Neural progenitor cell (in vitro differentiated cells): ENCODE data around the gene MYO16. TPM values are rescaled to one million over a fixed set of nuclear protein-coding genes. Genes with fewer than 3 reads are reported as not detected.

ENCODE experiments used
- DNase-seq: peaks from one replicate; pipeline ENCODE4 v3.0.0-alpha.2; 2016; ENCODE audit warnings: low spot score
- H2AFZ ChIP-seq: fragments of 200-600 bp; sonication (generic); replicated peaks from 2 replicates; pipeline ENCODE4 v1.6.1; 2016; ENCODE audit warnings: antibody characterized with exemption
- H3F3A ChIP-seq: fragments of 200-600 bp; sonication (generic); 2 replicates; pipeline ENCODE4 v1.6.1; 2016; ENCODE audit warnings: antibody characterized with exemption, low read depth
- H3K27ac ChIP-seq: fragments of 200-600 bp; sonication (generic); 2 replicates; pipeline ENCODE4 v1.5.1; 2016; ENCODE audit warnings: mild to moderate bottlenecking
- H3K27me3 ChIP-seq: fragments of 200-600 bp; sonication (generic); 2 replicates; pipeline ENCODE4 v1.6.1; 2016; ENCODE audit warnings: mild to moderate bottlenecking, moderate library complexity
- H3K36me3 ChIP-seq: fragments of 200-600 bp; sonication (generic); 2 replicates; pipeline ENCODE4 v1.5.1; 2016
- H3K4me1 ChIP-seq: fragments of 200-600 bp; sonication (generic); 2 replicates; pipeline ENCODE4 v1.6.1; 2016; ENCODE audit warnings: mixed run types
- H3K4me2 ChIP-seq: fragments of 200-600 bp; sonication (generic); 2 replicates; pipeline ENCODE4 v1.6.1; 2016
- H3K4me3 ChIP-seq: fragments of 200-600 bp; sonication (generic); 2 replicates; pipeline ENCODE4 v1.5.1; 2016
- H3K79me2 ChIP-seq: fragments of 200-600 bp; sonication (generic); 2 replicates; pipeline ENCODE4 v1.6.1; 2016; ENCODE audit warnings: low read depth
- H3K9ac ChIP-seq: fragments of 200-600 bp; sonication (generic); 2 replicates; pipeline ENCODE4 v1.6.1; 2016
- H3K9me3 ChIP-seq: fragments of 200-600 bp; sonication (generic); 2 replicates; pipeline ENCODE4 v1.5.1; 2016; ENCODE audit warnings: low read depth
- H4K20me1 ChIP-seq: fragments of 200-600 bp; sonication (generic); 2 replicates; pipeline ENCODE4 v1.6.1; 2016; ENCODE audit warnings: low read depth
- H3K27ac Mint-ChIP-seq: 3 replicates; pipeline ENCODE4 v1.8.0; 2021; ENCODE audit warnings: mixed read lengths
- H3K27me3 Mint-ChIP-seq: 2 replicates; pipeline ENCODE4 v1.8.0; 2022; ENCODE audit warnings: low read depth, mild to moderate bottlenecking, inconsistent platforms, moderate library complexity, mixed read lengths; ENCODE audit not compliant: insufficient read depth
- H3K36me3 Mint-ChIP-seq: 3 replicates; pipeline ENCODE4 v1.8.0; 2021; ENCODE audit warnings: mixed read lengths
- H3K4me1 Mint-ChIP-seq: 3 replicates; pipeline ENCODE4 v1.8.0; 2021; ENCODE audit warnings: mixed read lengths
- H3K4me3 Mint-ChIP-seq: 3 replicates; pipeline ENCODE4 v1.8.0; 2021; ENCODE audit warnings: mild to moderate bottlenecking, moderate library complexity, mixed read lengths
- H3K9me3 Mint-ChIP-seq: 3 replicates; pipeline ENCODE4 v1.8.0; 2020; ENCODE audit warnings: mixed read lengths
- CTCF ChIP-seq: fragments of 200-600 bp; sonication (generic); IDR thresholded peaks from 2 replicates; pipeline ENCODE4 v1.5.1; 2017; ENCODE audit warnings: antibody characterized with exemption, mild to moderate bottlenecking
- EZH2 ChIP-seq: fragments of 200-600 bp; sonication (generic); IDR thresholded peaks from 2 replicates; pipeline ENCODE4 v1.6.1; 2017; ENCODE audit warnings: antibody characterized with exemption, mild to moderate bottlenecking, moderate library complexity
- EZH2phosphoT487 ChIP-seq: fragments of 200-600 bp; sonication (generic); IDR thresholded peaks from 2 replicates; pipeline ENCODE4 v1.6.1; 2017; ENCODE audit warnings: antibody characterized with exemption
- total RNA-seq: library from RNA; depleted of rRNA; stranded (reverse); fragments of >200 nt; gene quantifications from 2 replicates; pipeline ENCODE4 v1.2.3, GENCODE V29; 2015; ENCODE audit warnings: low replicate concordance

The MYO16 gene
- total RNA-seq, 1 donor from 2014 or later, result 0.41 TPM

DNA sequence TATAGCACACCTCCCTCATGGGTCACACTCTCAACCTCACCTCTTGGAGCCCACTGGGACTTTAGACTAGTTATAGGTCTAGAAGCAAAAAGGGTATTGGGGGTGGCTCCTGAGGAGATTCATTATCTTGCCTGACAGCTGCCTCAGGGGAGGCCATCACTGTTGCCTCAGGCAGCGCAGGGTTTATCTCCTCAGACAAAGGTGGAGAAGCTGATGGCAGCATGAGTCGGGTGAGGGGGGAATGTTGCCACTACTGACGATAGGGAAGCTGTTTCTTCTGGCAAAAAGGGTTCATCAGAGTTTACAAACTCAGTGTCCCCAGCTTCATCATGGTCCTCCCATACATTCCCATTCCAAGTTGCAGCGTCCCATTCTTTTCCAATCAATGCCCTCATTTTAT is 594.6 kb downstream of the MYO16 start:
- Mint-ChIP-seq H3K9me3 (peaks cover 27% of the 10 kb centered on the region), H3K4me3 (no peak overlapping the region), H3K36me3 (peaks cover 7% of the 10 kb centered on the region), H3K27ac (no peak overlapping the region), H3K4me1 (no peaks in the 10 kb centered on the region), H3K27me3 (peaks cover 3% of the 10 kb centered on the region)
- Histone ChIP-seq H3K9me3 (no peaks in the 10 kb centered on the region), H3K4me1 (no peaks in the 10 kb centered on the region), H3K4me3 (no peak overlapping the region), H3K27ac (no peak overlapping the region), H3K36me3 (no peaks in the 10 kb centered on the region), H3K27me3 (no peaks in the 10 kb centered on the region), H2AFZ (no peak overlapping the region), H3F3A (no peaks in the 10 kb centered on the region), H3K9ac (no peak overlapping the region), H3K79me2 (no peaks in the 10 kb centered on the region), H4K20me1 (no peaks in the 10 kb centered on the region), H3K4me2 (no peak overlapping the region)
- no peak for DNase-seq
- no peak for TF ChIP-seq EZH2
- no peak for TF ChIP-seq CTCF
- no peak for TF ChIP-seq EZH2phosphoT487

- Histone ChIP-seq H4K20me1 (no peaks in the 10 kb centered on the region), H3K27me3 (no peaks in the 10 kb centered on the region), H3K36me3 (no peaks in the 10 kb centered on the region), H3K4me1 (no peaks in the 10 kb centered on the region), H3K4me3 (no peak overlapping the region), H3K79me2 (no peaks in the 10 kb centered on the region), H2AFZ (no peak overlapping the region), H3K9ac (no peak overlapping the region), H3K4me2 (no peak overlapping the region), H3F3A (no peaks in the 10 kb centered on the region), H3K27ac (no peak overlapping the region), H3K9me3 (no peaks in the 10 kb centered on the region)
- no peak overlapping the region for H3K27ac Mint-ChIP-seq
- H3K4me1 Mint-ChIP-seq, result peaks cover 4% of the 10 kb centered on the region
- H3K4me3 Mint-ChIP-seq, result no peak overlapping the region
- no peak for TF ChIP-seq CTCF
- TF ChIP-seq EZH2, result no peak
- TF ChIP-seq EZH2phosphoT487, result no peak
- H3K9me3 Mint-ChIP-seq, result peaks cover 30% of the 10 kb centered on the region
- H3K27me3 Mint-ChIP-seq, result no peaks in the 10 kb centered on the region
- no peak for DNase-seq
- H3K36me3 Mint-ChIP-seq, result peaks cover 13% of the 10 kb centered on the region
These were observed 597.2 kb downstream of the MYO16 start for GRCh38 chr13:109226631-109227030.

DNA sequence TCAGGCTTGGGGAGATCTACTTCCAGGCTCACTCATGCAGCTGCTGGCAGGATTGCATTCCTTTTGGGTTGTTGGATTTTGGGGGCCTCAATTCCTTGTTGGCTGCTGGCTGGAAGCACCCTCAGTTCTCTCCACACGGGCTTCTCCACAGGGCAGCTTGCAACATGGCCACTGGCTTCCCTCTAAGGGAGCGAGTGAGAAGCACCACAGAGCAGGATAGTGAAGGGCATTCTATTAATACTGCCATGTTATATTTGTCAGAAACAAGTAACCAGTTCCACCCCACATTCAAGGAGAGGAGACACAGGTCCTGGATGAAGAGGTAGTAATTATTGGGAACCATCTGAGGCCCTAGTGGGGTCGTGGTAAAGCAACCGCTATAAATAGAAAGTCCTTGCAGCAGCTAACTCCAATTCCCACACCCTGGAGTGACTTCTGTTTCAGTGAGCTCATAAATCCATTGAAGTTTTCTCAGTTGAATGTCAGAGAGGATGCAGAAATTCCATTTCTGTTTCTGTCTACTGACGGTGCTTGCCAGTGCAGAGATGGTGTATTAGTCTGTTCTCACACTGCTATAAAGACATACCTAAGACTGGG is 598.0 kb downstream of the MYO16 start:
- Mint-ChIP-seq H3K9me3 (peaks cover 28% of the 10 kb centered on the region), H3K4me1 (peaks cover 9% of the 10 kb centered on the region), H3K27ac (no peak overlapping the region), H3K27me3 (no peaks in the 10 kb centered on the region), H3K36me3 (peaks cover 13% of the 10 kb centered on the region), H3K4me3 (no peak overlapping the region)
- Histone ChIP-seq H3K79me2 (no peaks in the 10 kb centered on the region), H3K4me2 (no peak overlapping the region), H3K27ac (no peak overlapping the region), H3K4me3 (no peak overlapping the region), H3K36me3 (no peaks in the 10 kb centered on the region), H3F3A (no peaks in the 10 kb centered on the region), H3K27me3 (no peaks in the 10 kb centered on the region), H3K9ac (no peak overlapping the region), H2AFZ (no peak overlapping the region), H3K4me1 (no peaks in the 10 kb centered on the region), H3K9me3 (no peaks in the 10 kb centered on the region), H4K20me1 (no peaks in the 10 kb centered on the region)
- no peak for DNase-seq
- no peak for TF ChIP-seq EZH2
- no peak for TF ChIP-seq EZH2phosphoT487
- TF ChIP-seq CTCF, result no peak
